ENCODE data around the gene CELF2.

GRCh38 chr10:11279314-11279713, 261.6 kb downstream of the CELF2 start:
- TF ChIP-seq, protein P1, sequence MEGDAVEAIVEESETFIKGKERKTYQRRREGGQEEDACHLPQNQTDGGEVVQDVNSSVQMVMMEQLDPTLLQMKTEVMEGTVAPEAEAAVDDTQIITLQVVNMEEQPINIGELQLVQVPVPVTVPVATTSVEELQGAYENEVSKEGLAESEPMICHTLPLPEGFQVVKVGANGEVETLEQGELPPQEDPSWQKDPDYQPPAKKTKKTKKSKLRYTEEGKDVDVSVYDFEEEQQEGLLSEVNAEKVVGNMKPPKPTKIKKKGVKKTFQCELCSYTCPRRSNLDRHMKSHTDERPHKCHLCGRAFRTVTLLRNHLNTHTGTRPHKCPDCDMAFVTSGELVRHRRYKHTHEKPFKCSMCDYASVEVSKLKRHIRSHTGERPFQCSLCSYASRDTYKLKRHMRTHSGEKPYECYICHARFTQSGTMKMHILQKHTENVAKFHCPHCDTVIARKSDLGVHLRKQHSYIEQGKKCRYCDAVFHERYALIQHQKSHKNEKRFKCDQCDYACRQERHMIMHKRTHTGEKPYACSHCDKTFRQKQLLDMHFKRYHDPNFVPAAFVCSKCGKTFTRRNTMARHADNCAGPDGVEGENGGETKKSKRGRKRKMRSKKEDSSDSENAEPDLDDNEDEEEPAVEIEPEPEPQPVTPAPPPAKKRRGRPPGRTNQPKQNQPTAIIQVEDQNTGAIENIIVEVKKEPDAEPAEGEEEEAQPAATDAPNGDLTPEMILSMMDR (IDR thresholded peaks at IDR 0.05) = no peak
- TF ChIP-seq POLR2A (IDR thresholded peaks at IDR 0.05) = no peak
- no peak for TF ChIP-seq EP300 (IDR thresholded peaks at IDR 0.05)
- no peak for TF ChIP-seq POLR2AphosphoS5 (IDR thresholded peaks at IDR 0.05)

All from suprapubic skin (tissue), 4 donors.